HK-2 (cell line): ENCODE measurements around the gene NDUFS1.
A peak's percentile ranks its signal among the peaks of the same experiment; 100 is the strongest.
"Not testable (repeated sequence)": the region's sequence is repeated elsewhere in the genome, so short reads cannot be mapped to it uniquely, and the experiment has no call there.

ENCODE experiments used
- DNase-seq: peaks from one replicate; pipeline ENCODE4 v3.0.0-alpha.2; 2018; ENCODE audit not compliant: unreplicated experiment

The NDUFS1 gene

DNA sequence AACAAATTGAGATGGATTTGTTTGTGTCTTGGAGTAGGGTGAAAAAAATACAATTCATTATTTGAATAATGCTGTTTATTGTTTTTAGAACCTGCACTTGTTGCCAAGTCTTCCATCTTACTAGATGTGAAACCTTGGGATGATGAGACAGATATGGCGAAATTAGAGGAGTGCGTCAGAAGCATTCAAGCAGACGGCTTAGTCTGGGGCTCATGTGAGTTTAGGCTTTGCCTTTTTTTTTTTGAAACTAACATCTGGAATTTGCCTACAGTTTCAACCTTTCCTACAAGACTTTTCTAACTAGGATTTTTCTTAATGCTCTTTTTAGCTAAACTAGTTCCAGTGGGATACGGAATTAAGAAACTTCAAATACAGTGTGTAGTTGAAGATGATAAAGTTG is 3.2 kb upstream of the NDUFS1 start:
- DNase-seq, result not testable (repeated sequence)

DNA sequence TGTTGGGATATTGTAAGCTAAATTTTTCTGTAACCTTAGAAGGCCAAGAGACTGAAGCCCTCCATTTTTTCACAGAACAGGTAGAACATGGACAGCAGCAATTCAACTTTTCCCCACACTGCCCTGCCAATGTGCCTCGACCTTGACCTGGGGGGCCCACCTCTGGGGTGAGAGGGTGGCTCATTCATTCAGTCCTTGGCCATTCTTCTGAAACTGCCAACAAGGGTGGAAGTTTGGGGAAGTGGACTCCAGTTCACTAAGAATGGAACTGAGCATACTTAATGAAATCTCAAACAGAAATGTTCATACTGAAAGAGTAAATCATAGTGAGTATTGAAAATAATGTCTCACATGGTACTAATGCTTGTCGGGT is 1.5 kb upstream of the NDUFS1 start:
- DNase-seq, result no peak

DNA sequence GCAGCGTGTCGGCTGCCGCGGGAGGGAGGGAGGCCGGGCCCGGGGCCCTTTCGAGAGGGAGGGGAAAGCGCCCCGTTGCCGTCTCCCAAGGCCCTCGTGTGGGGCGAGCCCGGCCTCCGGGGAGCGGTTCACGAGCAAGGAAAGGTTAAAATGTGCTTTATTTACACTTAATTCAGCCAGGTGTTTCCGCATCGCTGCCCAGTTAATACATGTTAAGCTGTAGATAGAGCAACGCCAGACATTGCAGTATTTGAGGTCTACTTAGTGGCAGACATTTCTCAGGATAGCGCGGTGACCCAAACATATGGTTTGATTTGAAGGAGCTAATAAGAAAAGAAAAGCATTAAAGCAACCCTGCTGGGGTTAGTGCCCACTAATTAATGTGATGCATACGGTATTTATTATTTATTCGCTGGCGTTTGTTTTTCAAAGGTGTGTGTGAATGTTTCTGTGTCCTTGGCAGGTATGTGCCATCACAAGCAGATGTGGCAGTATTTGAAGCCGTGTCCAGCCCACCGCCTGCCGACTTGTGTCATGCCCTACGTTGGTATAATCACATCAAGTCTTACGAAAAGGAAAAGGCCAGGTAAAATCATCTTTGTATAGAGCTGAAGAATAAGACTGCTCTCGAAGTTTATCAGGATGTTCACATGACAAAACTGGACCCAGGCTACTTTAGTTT is 1.0 kb upstream of the NDUFS1 start:
- DNase-seq, result peak; percentile 7

DNA sequence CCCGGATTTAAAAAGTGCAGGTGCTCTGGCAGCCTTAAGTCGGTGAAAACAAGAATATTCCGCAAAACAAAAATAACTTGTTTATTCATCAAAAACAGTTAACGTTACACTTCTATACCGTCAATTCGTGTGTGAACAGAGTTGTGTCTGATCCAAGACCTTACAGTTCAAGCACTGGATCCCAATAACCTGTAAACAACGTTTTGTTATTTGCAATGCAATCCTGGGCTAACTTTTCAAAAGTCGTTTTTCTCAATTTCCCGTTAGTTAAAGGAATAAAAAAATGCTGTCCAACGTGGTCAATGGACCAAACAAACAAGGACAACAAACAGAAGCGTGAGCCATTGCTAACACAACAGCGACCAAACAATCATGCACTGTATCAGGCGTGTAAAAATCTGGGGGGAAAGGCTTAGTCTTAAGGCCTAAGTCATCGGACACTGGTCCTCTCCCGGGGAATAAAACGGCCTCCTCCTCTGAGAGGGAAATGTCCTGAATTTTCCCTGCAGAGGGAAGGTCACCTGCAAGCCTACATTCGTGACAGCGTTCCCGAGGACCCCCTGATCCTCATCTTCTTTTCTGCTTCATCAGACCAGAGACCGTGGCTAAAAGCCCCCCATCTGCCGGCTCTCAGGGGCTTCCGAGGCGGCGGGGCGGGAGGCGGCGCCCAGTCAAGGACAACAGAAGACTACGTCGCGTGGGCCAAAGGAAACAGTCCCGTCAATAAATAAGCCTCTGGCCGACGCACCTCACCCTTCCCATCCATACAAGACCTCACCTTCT is 490 bp downstream of the NDUFS1 start:
- no peak for DNase-seq

DNA sequence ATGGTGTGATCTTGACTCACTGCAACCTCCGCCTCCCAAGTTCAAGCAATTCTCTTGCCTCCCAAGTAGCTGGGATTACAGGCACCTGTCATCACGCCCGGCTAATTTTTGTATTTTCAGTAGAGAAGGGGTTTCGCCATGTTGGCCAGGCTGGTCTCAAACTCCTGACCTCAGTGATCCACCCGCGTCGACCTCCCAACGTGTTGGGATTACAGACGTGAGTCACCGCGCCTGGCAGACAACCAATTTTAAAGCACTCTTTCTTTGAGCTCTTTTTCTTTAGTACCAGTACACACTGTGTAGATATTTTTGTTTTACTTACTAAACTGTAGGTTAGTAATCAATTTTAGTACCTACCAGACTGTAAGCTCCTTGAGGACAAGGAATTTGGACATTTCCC is 2.2 kb downstream of the NDUFS1 start:
- DNase-seq, result not testable (repeated sequence)

- no peak for DNase-seq
These were observed 5.0 kb downstream of the NDUFS1 start for GRCh38 chr2:206154197-206154596.

- DNase-seq, result no peak
These were observed 8.6 kb downstream of the NDUFS1 start for GRCh38 chr2:206150631-206151030.

DNA sequence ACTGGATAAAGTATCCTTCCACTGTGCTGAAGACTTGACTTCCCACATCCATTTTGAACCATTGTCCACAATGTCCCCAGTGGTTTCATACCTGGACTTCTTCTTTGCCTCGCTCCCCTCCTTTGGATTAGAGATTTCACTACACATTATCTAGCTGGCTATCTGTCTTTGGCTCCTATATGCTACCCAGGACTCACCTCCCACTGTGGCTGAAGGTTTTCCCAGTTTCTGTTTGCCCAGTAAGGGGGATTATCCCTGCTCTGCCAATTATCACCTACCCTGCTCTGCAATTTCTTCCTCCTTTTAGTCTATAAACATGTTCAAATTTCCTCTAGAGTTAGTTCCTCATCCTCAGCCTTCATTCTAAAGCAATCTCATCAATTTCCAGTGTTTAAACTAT is 9.1 kb downstream of the NDUFS1 start:
- DNase-seq, result no peak

GRCh38 chr2:206149330-206149729 is 9.9 kb downstream of the NDUFS1 start:
- DNase-seq, result no peak

DNA sequence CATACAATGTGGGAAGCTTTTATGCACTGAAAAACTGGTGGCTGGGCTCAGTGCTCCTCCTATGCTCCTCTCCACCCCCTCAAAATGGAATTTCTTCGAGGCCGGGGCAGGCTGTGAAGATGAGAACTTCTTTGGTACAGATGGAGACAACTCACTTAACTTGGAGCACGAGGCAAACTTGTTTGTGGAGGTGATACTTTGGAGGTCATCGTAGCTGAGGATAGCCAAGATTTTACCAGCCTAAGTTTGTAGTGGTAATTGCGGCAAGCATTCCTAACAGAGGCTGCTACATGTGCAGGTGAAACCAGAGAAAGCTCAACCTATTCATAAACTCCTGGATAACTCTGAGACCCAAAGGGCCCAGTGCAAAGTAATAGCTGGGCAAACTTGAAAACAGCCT is 13.6 kb downstream of the NDUFS1 start:
- no peak for DNase-seq

- no peak for DNase-seq
These were observed 14.9 kb downstream of the NDUFS1 start for GRCh38 chr2:206144383-206144782.

DNA sequence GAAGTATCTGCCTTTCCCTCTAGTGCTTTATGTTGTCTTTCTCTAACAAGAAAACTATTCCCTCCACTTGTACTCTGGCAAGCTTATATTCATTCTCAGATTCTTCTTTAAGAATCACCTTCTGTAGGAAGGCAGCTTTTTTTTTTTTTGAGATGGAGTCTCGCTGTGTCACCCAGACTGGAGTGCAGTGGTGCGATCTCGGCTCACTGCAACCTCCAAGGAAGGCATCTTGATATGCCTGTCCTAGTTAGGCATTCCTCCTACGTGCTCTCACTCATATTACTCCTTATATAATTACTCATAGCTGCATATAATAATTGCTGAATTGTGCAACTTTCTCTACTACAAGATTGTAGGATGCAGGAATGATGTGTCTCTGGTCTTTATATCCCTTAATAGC is 15.8 kb downstream of the NDUFS1 start:
- DNase-seq, result no peak

DNA sequence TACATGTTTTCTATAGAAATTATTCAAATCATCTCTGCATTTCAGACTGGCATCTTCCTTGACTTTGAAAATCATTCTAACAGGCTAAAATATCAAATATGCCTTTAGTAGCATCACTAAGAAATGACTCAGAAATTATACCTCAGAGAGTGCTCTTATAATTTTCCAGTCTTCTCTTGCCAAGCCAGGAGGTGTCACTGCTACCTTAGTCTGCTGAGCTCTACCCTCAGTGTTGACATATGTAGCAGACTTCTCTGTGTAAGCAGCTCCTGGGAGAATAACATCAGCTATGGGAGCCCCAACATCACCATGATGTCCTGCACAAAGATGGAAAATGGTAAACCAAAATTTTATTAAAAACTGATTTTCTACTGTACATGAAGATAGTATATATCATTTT is 31.6 kb downstream of the NDUFS1 start:
- DNase-seq, result no peak

- DNase-seq, result no peak
These were observed 33.3 kb downstream of the NDUFS1 start for GRCh38 chr2:206125901-206126300.

DNA sequence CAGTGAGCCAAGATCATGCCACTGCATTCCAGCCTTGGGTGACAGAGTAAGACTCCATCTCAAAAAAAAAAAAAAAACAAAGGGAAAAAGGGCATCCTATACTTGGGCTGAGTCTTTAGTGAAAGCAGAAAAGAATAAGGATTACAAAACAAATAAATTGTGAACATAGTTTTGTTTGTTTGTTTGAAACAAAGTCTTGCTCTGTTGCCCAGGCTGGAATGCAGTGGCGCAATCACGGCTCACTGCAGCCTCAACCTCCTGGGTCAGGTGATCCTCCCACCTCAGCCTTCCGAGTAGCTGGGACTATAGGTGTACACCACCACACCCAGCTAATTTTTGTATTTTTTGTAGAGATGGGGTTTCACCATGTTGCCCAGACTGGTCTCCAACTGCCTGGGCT is 36.7 kb downstream of the NDUFS1 start:
- not testable (repeated sequence) for DNase-seq

DNA sequence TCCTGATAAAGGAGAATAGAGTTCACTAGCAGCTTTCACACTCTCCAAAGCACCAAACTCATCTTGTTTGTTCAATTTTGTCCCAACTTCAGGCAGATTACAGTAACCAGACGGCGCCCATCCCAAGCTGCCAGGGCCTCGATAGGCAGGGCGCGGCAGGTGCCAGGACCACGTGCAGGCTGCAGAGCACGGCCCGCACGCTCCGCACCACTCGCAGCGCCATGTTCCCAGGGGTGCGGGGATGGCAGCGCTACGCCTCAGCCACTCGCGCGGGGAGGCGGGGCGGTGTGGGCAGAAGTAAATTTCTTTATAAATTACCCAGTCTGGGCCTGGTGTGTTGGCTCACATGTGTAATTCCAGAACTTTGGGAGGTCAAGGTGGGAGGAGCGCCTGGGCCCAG is 43.0 kb downstream of the NDUFS1 start:
- DNase-seq, result no peak

GRCh38 chr2:206115026-206115578 is 44.1 kb downstream of the NDUFS1 start:
- no peak for DNase-seq

DNA sequence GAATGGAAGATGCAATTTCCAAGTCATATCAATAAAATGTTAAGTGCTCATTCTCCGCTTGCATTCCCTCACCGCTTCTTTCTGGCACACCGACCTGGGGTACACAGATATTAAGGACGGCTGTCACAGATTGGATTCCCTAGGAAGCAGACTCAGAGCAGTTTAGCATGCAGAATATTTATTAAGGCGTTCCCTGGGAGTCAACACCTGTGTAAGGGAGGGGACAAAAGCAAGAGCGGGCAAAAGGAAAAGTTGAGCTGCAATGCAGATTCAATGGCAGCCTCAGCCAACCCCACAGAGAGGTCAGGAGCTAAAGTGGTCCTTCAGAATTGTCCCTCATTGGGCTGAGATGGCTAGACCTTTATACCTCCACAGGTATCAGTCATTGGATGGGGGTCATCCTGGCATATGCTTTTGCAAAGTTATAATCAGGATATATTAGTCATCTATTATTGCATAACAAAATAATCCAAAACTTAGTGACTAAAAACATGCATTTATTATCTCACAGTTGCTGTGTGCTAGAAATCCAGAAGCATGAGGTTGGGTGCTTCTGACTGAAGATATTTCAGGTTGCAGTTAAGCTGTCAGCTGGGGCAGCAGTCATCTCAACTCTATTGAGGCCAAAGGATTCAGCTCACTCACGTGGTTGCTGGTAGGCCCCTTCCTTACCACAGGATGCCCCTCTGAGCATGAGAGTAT is 46.2 kb downstream of the NDUFS1 start:
- no peak for DNase-seq

DNA sequence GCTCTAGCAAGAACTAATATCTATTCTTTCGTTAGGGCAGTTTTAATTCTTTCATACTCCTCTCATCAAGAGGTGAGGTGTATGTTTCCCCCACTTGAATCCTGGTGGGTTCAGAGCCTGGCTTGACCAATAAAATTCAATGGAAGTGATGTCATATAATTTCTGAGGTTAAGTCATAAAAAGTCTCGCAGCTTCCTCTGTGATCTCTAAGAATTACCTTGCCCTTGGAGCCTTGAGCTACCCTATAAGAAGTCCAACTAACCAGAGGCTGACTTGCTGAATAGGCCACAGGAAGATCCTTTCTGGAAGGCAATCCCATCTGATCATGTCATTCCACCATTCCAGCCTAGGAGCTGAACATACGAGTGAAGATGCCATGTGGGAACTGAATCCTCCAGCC is 47.1 kb downstream of the NDUFS1 start:
- DNase-seq, result no peak

DNA sequence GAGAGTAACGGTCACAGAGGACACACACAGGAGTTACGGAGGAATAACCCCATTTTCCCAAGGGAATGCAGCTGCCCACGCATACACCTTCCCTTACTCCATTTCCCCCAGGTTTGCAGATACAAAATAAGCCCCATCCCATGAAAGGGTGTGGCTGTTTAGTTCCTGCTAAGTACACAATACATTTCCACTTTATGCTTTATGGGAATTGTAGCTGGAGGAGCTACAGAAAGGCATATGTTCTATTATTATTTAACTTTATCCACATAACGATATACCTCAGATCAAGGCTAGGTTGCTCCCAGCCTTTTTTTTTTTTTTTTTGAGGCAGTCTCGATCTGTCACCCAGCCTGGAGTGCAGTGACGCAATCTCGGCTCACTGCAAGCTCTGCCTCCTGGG is 50.5 kb downstream of the NDUFS1 start:
- DNase-seq, result no peak

GRCh38 chr2:206105541-206105940 is 53.7 kb downstream of the NDUFS1 start:
- DNase-seq, result no peak

GRCh38 chr2:206105038-206105437 is 54.2 kb downstream of the NDUFS1 start:
- DNase-seq, result no peak

DNA sequence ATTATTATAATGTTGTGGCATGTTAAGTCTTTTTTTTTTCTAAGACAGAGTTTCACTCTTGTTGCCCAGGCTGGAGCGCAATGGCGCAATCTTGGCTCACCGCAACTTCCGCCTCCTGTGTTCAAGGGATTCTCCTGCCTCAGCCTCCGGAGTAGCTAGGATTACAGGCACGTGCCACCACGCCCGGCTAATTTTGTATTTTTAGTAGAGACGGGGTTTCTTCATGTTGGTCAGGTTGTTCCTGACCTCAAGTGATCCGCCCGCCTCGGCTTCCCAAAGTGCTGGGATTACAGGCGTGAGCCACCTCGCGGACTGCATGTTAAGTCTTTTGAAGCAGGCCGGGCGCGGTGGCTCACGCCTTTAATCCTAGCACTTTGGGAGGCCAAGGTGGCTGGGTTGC is 60.4 kb downstream of the NDUFS1 start:
- DNase-seq, result not testable (repeated sequence)
